Panc1 (cell line): ENCODE data around the gene TRIM33. TPM values are rescaled to one million over a fixed set of nuclear protein-coding genes. Genes with fewer than 3 reads are reported as not detected.

Source experiments
- ATAC-seq: fragments of 200-7000 bp; cut with Tn5 transposase; 2 replicates; pipeline ENCODE4 v1.9.1; 2020; ENCODE audit warnings: mild to moderate bottlenecking, moderate library complexity
- BruUV-seq: library from RNA; stranded (reverse); fragments of 400-500 nt; replicated peaks from 2 replicates; lab custom pipeline; 2021; lab: Mats Ljungman, UMichigan
- CTCF ChIA-PET: fragments of 300-600 bp; sonication (Branson Sonifier 250); formaldehyde crosslinking; loops from one replicate; lab custom pipeline; 2022; ENCODE audit warnings: antibody characterized with exemption; lab: Charles Lee
- POLR2A ChIA-PET: fragments of 300-600 bp; sonication (Branson Sonifier 250); formaldehyde crosslinking; loops from one replicate; lab custom pipeline; 2022; ENCODE audit warnings: antibody characterized with exemption; lab: Charles Lee
- DNase-seq: peaks from one replicate; pipeline ENCODE4 v3.0.0-alpha.2; 2010; ENCODE audit warnings: low read depth, low spot score
- H3K27ac ChIP-seq: 2 replicates; pipeline ENCODE4 v1.5.1; 2011; ENCODE audit warnings: mild to moderate bottlenecking, low read length, inconsistent platforms
- H3K27me3 ChIP-seq: fragments of 200-500 bp; sonication (Bioruptor generic); 2 replicates; pipeline ENCODE4 v1.6.0; 2014; ENCODE audit warnings: low read length, inconsistent platforms; ENCODE audit not compliant: control insufficient read depth, insufficient read depth
- H3K36me3 ChIP-seq: fragments of 200-500 bp; sonication (Bioruptor generic); 2 replicates; pipeline ENCODE4 v1.5.1; 2014; ENCODE audit warnings: inconsistent platforms, mild to moderate bottlenecking, low read length, moderate library complexity; ENCODE audit not compliant: control insufficient read depth, insufficient read depth
- H3K4me1 ChIP-seq: 2 replicates; pipeline ENCODE4 v1.5.1; 2011; ENCODE audit warnings: inconsistent platforms, mild to moderate bottlenecking, low read length, moderate library complexity; ENCODE audit not compliant: control insufficient read depth, insufficient read depth
- H3K4me3 ChIP-seq, 2 experiments: 2 replicates each; pipeline ENCODE4 v1.5.1; 2011 to 2012; ENCODE audit warnings: low read depth in 2 of 2, low read length in 2 of 2, mild to moderate bottlenecking in 2 of 2, inconsistent platforms in 1 of 2, moderate library complexity in 1 of 2
- H3K9me3 ChIP-seq: fragments of 200-500 bp; sonication (Bioruptor generic); 2 replicates; pipeline ENCODE4 v1.5.1; 2014; ENCODE audit warnings: low read depth, mild to moderate bottlenecking, inconsistent platforms, low read length, moderate library complexity; ENCODE audit not compliant: control insufficient read depth, insufficient read depth
- POLR2AphosphoS5 ChIP-seq: IDR thresholded peaks from 2 replicates; pipeline ENCODE4 v1.6.1; 2012; ENCODE audit warnings: mild to moderate bottlenecking, low read depth, low read length, moderate library complexity
- SIN3A ChIP-seq: IDR thresholded peaks from 2 replicates; pipeline ENCODE4 v1.6.1; 2012; ENCODE audit warnings: low read depth, mild to moderate bottlenecking, low read length, moderate library complexity, borderline replicate concordance; ENCODE audit not compliant: insufficient read depth
- TCF7L2 ChIP-seq: IDR thresholded peaks from 2 replicates; pipeline ENCODE4 v1.6.1; 2011; ENCODE audit warnings: mild to moderate bottlenecking, low read depth, low read length, inconsistent platforms
- in situ Hi-C: cut with HindIII; loops from 2 replicates; pipeline ENCODE4 v1.10.0; 2016; ENCODE audit warnings: low sequenced_read_pairs, low pct_unique_long_range_greater_than_20kb
- intact Hi-C: fragments of 100-400 bp; cut with micrococcal nuclease; formaldehyde crosslinking; loops from one replicate; pipeline ENCODE4 v1.10.0; 2022; ENCODE audit not compliant: unreplicated experiment
- total RNA-seq: library from RNA; stranded (reverse); gene quantifications from one replicate; pipeline ENCODE4 v1.2.1, GENCODE V29; 2021; ENCODE audit not compliant: unreplicated experiment
- TF ChIP-seq, protein P1 (sequence below), 2 experiments: IDR thresholded peaks; 2 replicates each; pipeline ENCODE4 v1.6.1; 2011 to 2012; ENCODE audit warnings: low read depth in 2 of 2, control low read depth in 1 of 2, low read length in 1 of 2, mild to moderate bottlenecking in 1 of 2, moderate library complexity in 1 of 2; ENCODE audit not compliant: insufficient read depth in 1 of 2
- TF ChIP-seq, protein P2 (sequence below): fragments of 450-650 bp; IDR thresholded peaks from 2 replicates; pipeline ENCODE4 v1.5.1; 2017; ENCODE audit warnings: mild to moderate bottlenecking

Gene TRIM33
- total RNA-seq, 1 experiment from 2014 or later = 22.2 TPM

DNA sequence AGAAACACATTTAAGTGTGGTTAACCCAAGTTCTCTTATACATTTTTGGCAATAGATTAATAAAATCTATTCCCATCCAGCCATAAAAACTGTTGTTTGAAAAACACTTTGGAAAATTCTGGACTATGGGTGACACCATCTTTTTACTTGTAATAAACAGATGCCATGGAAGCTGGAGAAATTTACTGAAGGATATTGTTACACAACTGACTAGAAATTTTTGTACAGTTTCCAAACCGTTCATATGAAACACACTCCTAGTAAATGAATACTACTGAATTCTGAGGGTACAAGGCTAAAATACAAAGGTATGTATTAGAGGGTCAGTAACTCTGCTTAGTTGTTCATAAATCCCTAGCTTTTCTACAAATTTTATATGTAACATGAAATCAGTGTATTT, 48.7 kb downstream of the TRIM33 start:
- H3K27me3 ChIP-seq = no peaks in the 10 kb centered on the region
- intact Hi-C loops = no loop called here
- no peaks in the 10 kb centered on the region; the same call in 1 of the 2 replicates for H3K36me3 ChIP-seq
- no peak overlapping the region for H3K27ac ChIP-seq
- no TSS peak for BruUV-seq
- ATAC-seq = no peak
- TF ChIP-seq TCF7L2 (no peak), SIN3A (no peak), POLR2AphosphoS5 (no peak)
- TF ChIP-seq, protein P1, sequence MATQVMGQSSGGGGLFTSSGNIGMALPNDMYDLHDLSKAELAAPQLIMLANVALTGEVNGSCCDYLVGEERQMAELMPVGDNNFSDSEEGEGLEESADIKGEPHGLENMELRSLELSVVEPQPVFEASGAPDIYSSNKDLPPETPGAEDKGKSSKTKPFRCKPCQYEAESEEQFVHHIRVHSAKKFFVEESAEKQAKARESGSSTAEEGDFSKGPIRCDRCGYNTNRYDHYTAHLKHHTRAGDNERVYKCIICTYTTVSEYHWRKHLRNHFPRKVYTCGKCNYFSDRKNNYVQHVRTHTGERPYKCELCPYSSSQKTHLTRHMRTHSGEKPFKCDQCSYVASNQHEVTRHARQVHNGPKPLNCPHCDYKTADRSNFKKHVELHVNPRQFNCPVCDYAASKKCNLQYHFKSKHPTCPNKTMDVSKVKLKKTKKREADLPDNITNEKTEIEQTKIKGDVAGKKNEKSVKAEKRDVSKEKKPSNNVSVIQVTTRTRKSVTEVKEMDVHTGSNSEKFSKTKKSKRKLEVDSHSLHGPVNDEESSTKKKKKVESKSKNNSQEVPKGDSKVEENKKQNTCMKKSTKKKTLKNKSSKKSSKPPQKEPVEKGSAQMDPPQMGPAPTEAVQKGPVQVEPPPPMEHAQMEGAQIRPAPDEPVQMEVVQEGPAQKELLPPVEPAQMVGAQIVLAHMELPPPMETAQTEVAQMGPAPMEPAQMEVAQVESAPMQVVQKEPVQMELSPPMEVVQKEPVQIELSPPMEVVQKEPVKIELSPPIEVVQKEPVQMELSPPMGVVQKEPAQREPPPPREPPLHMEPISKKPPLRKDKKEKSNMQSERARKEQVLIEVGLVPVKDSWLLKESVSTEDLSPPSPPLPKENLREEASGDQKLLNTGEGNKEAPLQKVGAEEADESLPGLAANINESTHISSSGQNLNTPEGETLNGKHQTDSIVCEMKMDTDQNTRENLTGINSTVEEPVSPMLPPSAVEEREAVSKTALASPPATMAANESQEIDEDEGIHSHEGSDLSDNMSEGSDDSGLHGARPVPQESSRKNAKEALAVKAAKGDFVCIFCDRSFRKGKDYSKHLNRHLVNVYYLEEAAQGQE (IDR thresholded peaks at IDR 0.05; ENCODE audit: insufficient read depth in 1 of 2, low read depth in 2 of 2, low read length in 1 of 2) = no peak
- TF ChIP-seq, protein P2, sequence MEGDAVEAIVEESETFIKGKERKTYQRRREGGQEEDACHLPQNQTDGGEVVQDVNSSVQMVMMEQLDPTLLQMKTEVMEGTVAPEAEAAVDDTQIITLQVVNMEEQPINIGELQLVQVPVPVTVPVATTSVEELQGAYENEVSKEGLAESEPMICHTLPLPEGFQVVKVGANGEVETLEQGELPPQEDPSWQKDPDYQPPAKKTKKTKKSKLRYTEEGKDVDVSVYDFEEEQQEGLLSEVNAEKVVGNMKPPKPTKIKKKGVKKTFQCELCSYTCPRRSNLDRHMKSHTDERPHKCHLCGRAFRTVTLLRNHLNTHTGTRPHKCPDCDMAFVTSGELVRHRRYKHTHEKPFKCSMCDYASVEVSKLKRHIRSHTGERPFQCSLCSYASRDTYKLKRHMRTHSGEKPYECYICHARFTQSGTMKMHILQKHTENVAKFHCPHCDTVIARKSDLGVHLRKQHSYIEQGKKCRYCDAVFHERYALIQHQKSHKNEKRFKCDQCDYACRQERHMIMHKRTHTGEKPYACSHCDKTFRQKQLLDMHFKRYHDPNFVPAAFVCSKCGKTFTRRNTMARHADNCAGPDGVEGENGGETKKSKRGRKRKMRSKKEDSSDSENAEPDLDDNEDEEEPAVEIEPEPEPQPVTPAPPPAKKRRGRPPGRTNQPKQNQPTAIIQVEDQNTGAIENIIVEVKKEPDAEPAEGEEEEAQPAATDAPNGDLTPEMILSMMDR = no peak
- H3K4me1 ChIP-seq = 0 out of 2 replicates have a peak, but pooled peaks cover 2% of the 10 kb centered on the region
- ChIA-PET POLR2A (no interaction called here), CTCF (no interaction called here)
- no peaks in the 10 kb centered on the region for H3K9me3 ChIP-seq
- in situ Hi-C loops = no loop called here
- DNase-seq = no peak
- no peak overlapping the region for H3K4me3 ChIP-seq

DNA sequence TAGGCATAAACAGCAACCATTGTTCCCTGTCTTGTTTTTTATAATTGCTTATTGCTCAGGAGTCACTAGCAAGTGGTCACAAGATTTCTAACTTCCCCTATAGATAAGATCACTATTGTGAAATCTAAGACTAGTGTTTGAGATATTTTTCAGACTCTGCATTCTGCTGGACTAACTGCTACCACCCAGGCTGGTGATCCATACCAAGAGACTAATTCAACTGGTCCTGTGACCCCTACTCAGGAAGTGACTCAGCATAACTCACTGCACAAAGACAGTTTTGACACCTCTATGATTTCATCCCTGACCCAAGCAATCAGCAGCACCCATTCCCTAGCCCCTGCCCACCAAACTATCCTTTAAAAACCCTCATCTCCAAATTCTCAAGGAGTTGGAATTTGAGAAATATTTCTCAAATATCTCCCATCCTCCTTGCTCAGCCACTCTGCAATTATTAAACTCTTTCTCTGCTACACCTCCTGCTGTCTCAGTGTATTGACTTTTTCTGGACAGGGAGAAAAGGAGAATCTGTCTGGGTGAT, 52.7 kb downstream of the TRIM33 start:
- BruUV-seq = no TSS peak
- TF ChIP-seq POLR2AphosphoS5 (no peak), TCF7L2 (no peak), SIN3A (no peak)
- TF ChIP-seq, protein P1 (IDR thresholded peaks at IDR 0.05; ENCODE audit: insufficient read depth in 1 of 2, low read depth in 2 of 2, low read length in 1 of 2) = no peak
- TF ChIP-seq, protein P2 = no peak
- DNase-seq (no peak), ATAC-seq (no peak; the same call in 1 of the 2 replicates)
- no peaks in the 10 kb centered on the region for H3K9me3 ChIP-seq
- in situ Hi-C loops (no loop called here), intact Hi-C loops (no loop called here)
- ChIA-PET POLR2A (no interaction called here), CTCF (no interaction called here)
- H3K27ac ChIP-seq = no peak overlapping the region
- H3K4me1 ChIP-seq = no peaks in the 10 kb centered on the region
- no peaks in the 10 kb centered on the region; the same call in 1 of the 2 replicates for H3K36me3 ChIP-seq
- H3K27me3 ChIP-seq = no peaks in the 10 kb centered on the region
- H3K4me3 ChIP-seq = no peak overlapping the region
